Upper lobe of left lung (tissue), 6 donors: ENCODE data around the gene MYCBPAP. TPM values are rescaled to one million over a fixed set of nuclear protein-coding genes. Genes with fewer than 3 reads are reported as not detected.

ENCODE experiments used
- ATAC-seq, 2 donors: fragments of 200-7000 bp; cut with Tn5 transposase; one replicate each; pipeline ENCODE4 v1.9.1; 2022; ENCODE audit warnings: mild to moderate bottlenecking in 2 of 2, moderate library complexity in 2 of 2; ENCODE audit not compliant: low FRiP score in 2 of 2
- DNase-seq, 2 donors: peaks; one replicate each; pipeline ENCODE4 v3.0.0-alpha.2; 2019 to 2020
- H3K27ac ChIP-seq, 4 donors: fragments of 200-600 bp; sonication (generic); one replicate each; pipeline ENCODE4 v1.5.1; 2016 to 2019
- H3K27me3 ChIP-seq, 4 donors: fragments of 200-600 bp; sonication (generic); one replicate each; pipeline ENCODE4 v1.5.1; 2017 to 2019
- H3K36me3 ChIP-seq, 4 donors: fragments of 200-600 bp; sonication (generic); one replicate each; pipeline ENCODE4 v1.5.1; 2016 to 2019
- H3K4me1 ChIP-seq, 4 donors: fragments of 200-600 bp; sonication (generic); one replicate each; pipeline ENCODE4 v1.5.1; 2018 to 2019
- H3K4me3 ChIP-seq, 4 donors: fragments of 200-600 bp; sonication (generic); one replicate each; pipeline ENCODE4 v1.5.1; 2017 to 2019; ENCODE audit warnings: mild to moderate bottlenecking in 2 of 4, moderate library complexity in 1 of 4
- H3K9me3 ChIP-seq, 4 donors: fragments of 200-600 bp; sonication (generic); one replicate each; pipeline ENCODE4 v1.5.1; 2018 to 2019
- EP300 ChIP-seq, 4 donors: sonication (generic); formaldehyde crosslinking; IDR thresholded peaks; one replicate each; pipeline ENCODE4 v1.5.1; 2017; ENCODE audit warnings: antibody characterized with exemption in 4 of 4, control low read depth in 2 of 4
- POLR2A ChIP-seq, 4 donors: fragments of 450-650 bp; IDR thresholded peaks; one replicate each; pipeline ENCODE4 v1.5.1; 2016 to 2017; ENCODE audit warnings: antibody characterized with exemption in 4 of 4, mild to moderate bottlenecking in 2 of 4
- POLR2AphosphoS5 ChIP-seq, 2 donors: sonication (generic); formaldehyde crosslinking; IDR thresholded peaks; one replicate each; pipeline ENCODE4 v1.5.1; 2017; ENCODE audit warnings: antibody characterized with exemption in 2 of 2
- WGBS, 2 donors: methylation state at CpG; one replicate each; pipeline ENCODE4 v1.1.5; 2017 to 2018; 5-methylcytosine and 5-hydroxymethylcytosine counted together
- total RNA-seq, 6 donors: library from RNA; depleted of rRNA in 4 of 6; stranded (reverse); fragments of >200 nt in 4 of 6; gene quantifications; one replicate each; pipeline versions ENCODE4 v1.1.0 to v1.2.1, GENCODE V29; 2016 to 2021
- TF ChIP-seq, protein P1 (sequence below), 6 experiments: fragments of 450-650 bp in 4 of 6; fragments of 200-600 bp in 2 of 6; sonication (generic) in 2 of 6; IDR thresholded peaks; one replicate each; pipeline ENCODE4 v1.5.1; 2016 to 2019; ENCODE audit warnings: antibody characterized with exemption in 6 of 6
- donor health status: DM: no; HTN: no; CAD: no; lungs with moderate emphysema.
- donor health status: DM: no; HTN: yes; CAD: no; lungs with severe emphysema.

Gene MYCBPAP
- total RNA-seq, 6 donors from 2014 or later, result 1.0 to 14.7 (median 4.2) TPM

GRCh38 chr17:50560931-50561745 is 52.9 kb downstream of the MYCBPAP start:
- WGBS, 2 donors, result 2% methylated on average over 37 of the region's 88 CpGs; no CpG with 5 or more reads in 1 of the 2 donors

GRCh38 chr17:50561746-50562141 is 53.5 kb downstream of the MYCBPAP start:
- peaks cover 0 to 46% (median 32%) of the 10 kb centered on the region in 4 donors for H3K27me3 ChIP-seq
- no peak overlapping the region for H3K27ac ChIP-seq
- no peaks in the 10 kb centered on the region for H3K36me3 ChIP-seq
- 0 to 1% methylated on average over 7 to 17 of the region's 27 CpGs for WGBS, 2 donors
- ATAC-seq (no peak), DNase-seq (no peak)
- H3K4me1 ChIP-seq, result peaks cover 38 to 60% (median 41%) of the 10 kb centered on the region in 4 donors
- peak overlapping the region in 1 of 4 donors; percentile 60 for H3K4me3 ChIP-seq
- H3K9me3 ChIP-seq, result no peaks in the 10 kb centered on the region
- no peak for TF ChIP-seq POLR2AphosphoS5 (IDR thresholded peaks at IDR 0.05)
- no peak for TF ChIP-seq EP300 (IDR thresholded peaks at IDR 0.05)
- no peak for TF ChIP-seq POLR2A (IDR thresholded peaks at IDR 0.05)
- TF ChIP-seq, protein P1, sequence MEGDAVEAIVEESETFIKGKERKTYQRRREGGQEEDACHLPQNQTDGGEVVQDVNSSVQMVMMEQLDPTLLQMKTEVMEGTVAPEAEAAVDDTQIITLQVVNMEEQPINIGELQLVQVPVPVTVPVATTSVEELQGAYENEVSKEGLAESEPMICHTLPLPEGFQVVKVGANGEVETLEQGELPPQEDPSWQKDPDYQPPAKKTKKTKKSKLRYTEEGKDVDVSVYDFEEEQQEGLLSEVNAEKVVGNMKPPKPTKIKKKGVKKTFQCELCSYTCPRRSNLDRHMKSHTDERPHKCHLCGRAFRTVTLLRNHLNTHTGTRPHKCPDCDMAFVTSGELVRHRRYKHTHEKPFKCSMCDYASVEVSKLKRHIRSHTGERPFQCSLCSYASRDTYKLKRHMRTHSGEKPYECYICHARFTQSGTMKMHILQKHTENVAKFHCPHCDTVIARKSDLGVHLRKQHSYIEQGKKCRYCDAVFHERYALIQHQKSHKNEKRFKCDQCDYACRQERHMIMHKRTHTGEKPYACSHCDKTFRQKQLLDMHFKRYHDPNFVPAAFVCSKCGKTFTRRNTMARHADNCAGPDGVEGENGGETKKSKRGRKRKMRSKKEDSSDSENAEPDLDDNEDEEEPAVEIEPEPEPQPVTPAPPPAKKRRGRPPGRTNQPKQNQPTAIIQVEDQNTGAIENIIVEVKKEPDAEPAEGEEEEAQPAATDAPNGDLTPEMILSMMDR (IDR thresholded peaks at IDR 0.05), result no peak

More at GRCh38 chr17:50560931-50561745, 52.9 kb downstream of the MYCBPAP start:
- no peak overlapping the region for H3K27ac ChIP-seq
- TF ChIP-seq POLR2A (IDR thresholded peaks at IDR 0.05) (no peak), POLR2AphosphoS5 (IDR thresholded peaks at IDR 0.05) (no peak), EP300 (IDR thresholded peaks at IDR 0.05) (no peak)
- TF ChIP-seq, protein P1 (IDR thresholded peaks at IDR 0.05), result no peak
- no peaks in the 10 kb centered on the region for H3K9me3 ChIP-seq
- ATAC-seq, result no peak
- peak in 1 of 2 donors; percentile 85 for DNase-seq
- peaks cover 0 to 46% (median 32%) of the 10 kb centered on the region in 4 donors for H3K27me3 ChIP-seq
- H3K4me3 ChIP-seq, result peak overlapping the region; percentile 20 to 60 (median 54)
- H3K36me3 ChIP-seq, result no peaks in the 10 kb centered on the region
- peaks cover 38 to 60% (median 41%) of the 10 kb centered on the region in 4 donors for H3K4me1 ChIP-seq

- Histone ChIP-seq H3K9me3 (no peaks in the 10 kb centered on the region), H3K27me3 (peaks cover 0 to 46% (median 32%) of the 10 kb centered on the region in 4 donors), H3K27ac (no peak overlapping the region), H3K4me1 (peaks cover 38 to 60% (median 41%) of the 10 kb centered on the region in 4 donors), H3K36me3 (no peaks in the 10 kb centered on the region), H3K4me3 (no peak overlapping the region)
- no peak for TF ChIP-seq POLR2AphosphoS5 (IDR thresholded peaks at IDR 0.05)
- TF ChIP-seq, protein P1 (IDR thresholded peaks at IDR 0.05), result no peak
- TF ChIP-seq POLR2A (IDR thresholded peaks at IDR 0.05), result no peak
- no peak for TF ChIP-seq EP300 (IDR thresholded peaks at IDR 0.05)
- WGBS, 2 donors, result 17 to 20% methylated on average over 18 to 22 of the region's 22 CpGs
- DNase-seq, result no peak
- no peak for ATAC-seq
Measured at GRCh38 chr17:50562242-50563091, 54.2 kb downstream of the MYCBPAP start.

DNA sequence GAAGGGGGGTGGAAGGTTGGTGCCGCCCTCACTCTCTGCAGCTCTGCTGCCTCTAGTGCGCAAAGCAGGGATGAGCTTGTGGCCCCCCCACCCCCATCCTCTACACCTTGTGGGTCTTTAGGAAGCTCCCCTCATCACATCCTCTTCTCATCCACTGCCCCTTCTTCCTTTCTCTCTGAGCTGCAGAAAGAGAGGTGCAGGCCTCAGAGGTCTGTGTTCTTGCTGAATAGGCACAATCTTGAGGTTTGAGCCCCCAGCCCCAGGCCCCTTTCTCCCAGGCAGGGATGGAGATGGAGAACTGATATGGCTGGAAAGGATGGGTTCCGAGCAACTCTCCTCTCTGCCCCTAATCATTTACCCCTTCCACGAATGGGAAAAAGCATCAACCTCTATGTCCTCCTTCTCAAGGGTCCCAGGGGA is 54.9 kb downstream of the MYCBPAP start:
- TF ChIP-seq POLR2A (IDR thresholded peaks at IDR 0.05) (no peak), POLR2AphosphoS5 (IDR thresholded peaks at IDR 0.05) (no peak), EP300 (IDR thresholded peaks at IDR 0.05) (no peak)
- TF ChIP-seq, protein P1 (IDR thresholded peaks at IDR 0.05), result no peak
- 64 to 70% methylated on average over 4 of the region's 4 CpGs for WGBS, 2 donors
- ATAC-seq (no peak), DNase-seq (no peak)
- no peak overlapping the region for H3K4me3 ChIP-seq
- H3K27ac ChIP-seq, result no peak overlapping the region
- peaks cover 0 to 46% (median 32%) of the 10 kb centered on the region in 4 donors for H3K27me3 ChIP-seq
- H3K36me3 ChIP-seq, result no peaks in the 10 kb centered on the region
- no peaks in the 10 kb centered on the region for H3K9me3 ChIP-seq
- peaks cover 38 to 57% (median 41%) of the 10 kb centered on the region in 4 donors for H3K4me1 ChIP-seq
